Upper lobe of right lung (tissue), 1 donor: ENCODE measurements around the gene MAML2. TPM values are rescaled to one million over a fixed set of nuclear protein-coding genes. Genes with fewer than 3 reads are reported as not detected.

Experiments
- ATAC-seq: fragments of 200-7000 bp; cut with Tn5 transposase; one replicate; pipeline ENCODE4 v1.9.1; 2020; ENCODE audit warnings: mild to moderate bottlenecking, moderate library complexity
- DNase-seq: peaks from one replicate; pipeline ENCODE4 v3.0.0-alpha.2; 2020
- H3K27ac ChIP-seq: fragments of 200-600 bp; one replicate; pipeline ENCODE4 v1.8.0; 2022
- H3K27me3 ChIP-seq: fragments of 200-600 bp; one replicate; pipeline ENCODE4 v1.8.0; 2022; ENCODE audit warnings: mild to moderate bottlenecking
- H3K36me3 ChIP-seq: fragments of 200-600 bp; one replicate; pipeline ENCODE4 v1.8.0; 2022
- H3K4me1 ChIP-seq: fragments of 200-600 bp; one replicate; pipeline ENCODE4 v1.8.0; 2022
- H3K4me3 ChIP-seq: fragments of 200-600 bp; one replicate; pipeline ENCODE4 v1.8.0; 2022; ENCODE audit warnings: mild to moderate bottlenecking
- H3K9me3 ChIP-seq: fragments of 200-600 bp; one replicate; pipeline ENCODE4 v1.8.0; 2022
- intact Hi-C: fragments of 100-400 bp; cut with DNase I; formaldehyde crosslinking; loops from one replicate; pipeline ENCODE4 v1.11.0; 2022
- total RNA-seq: library from RNA; stranded (reverse); fragmentation: NEBNext Ultra II Directional; extraction: Animal tissue kit (Norgen Biotek cat#: 25700); gene quantifications from one replicate; pipeline ENCODE4 v1.2.1, GENCODE V29; 2021
- TF ChIP-seq, protein P1 (sequence below): fragments of 200-600 bp; IDR thresholded peaks from one replicate; pipeline ENCODE4 v1.8.0; 2022; ENCODE audit warnings: antibody characterized with exemption
- donor health status: DM: no; HTN: yes; CAD: no; lungs with severe emphysema.

Gene MAML2
- total RNA-seq, 1 donor from 2014 or later = 27.5 TPM

DNA sequence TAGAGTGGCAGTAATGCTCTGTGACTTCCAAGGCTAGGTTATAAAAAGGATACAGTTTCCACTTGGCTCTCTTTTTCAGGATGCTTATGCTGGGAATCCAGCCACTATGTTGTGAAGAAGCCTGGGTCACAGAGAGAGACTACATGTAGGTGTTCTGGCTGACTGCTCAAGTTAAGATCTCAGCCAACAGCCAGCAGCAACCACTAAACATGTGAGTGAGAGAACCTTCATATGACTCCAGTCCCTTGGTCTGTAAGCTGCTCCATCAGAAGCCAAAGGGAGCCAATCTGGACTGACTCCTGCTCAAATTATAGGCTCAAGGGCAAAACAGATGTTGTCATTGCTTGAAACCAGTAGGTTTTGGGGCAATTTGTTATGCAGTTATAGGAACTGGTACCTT, 162.7 kb downstream of the MAML2 start:
- H3K4me3 ChIP-seq = no peak overlapping the region
- intact Hi-C loops = no loop called here
- no peaks in the 10 kb centered on the region for H3K27me3 ChIP-seq
- H3K4me1 ChIP-seq = no peaks in the 10 kb centered on the region
- no peak overlapping the region for H3K27ac ChIP-seq
- no peaks in the 10 kb centered on the region for H3K9me3 ChIP-seq
- ATAC-seq = no peak
- TF ChIP-seq, protein P1, sequence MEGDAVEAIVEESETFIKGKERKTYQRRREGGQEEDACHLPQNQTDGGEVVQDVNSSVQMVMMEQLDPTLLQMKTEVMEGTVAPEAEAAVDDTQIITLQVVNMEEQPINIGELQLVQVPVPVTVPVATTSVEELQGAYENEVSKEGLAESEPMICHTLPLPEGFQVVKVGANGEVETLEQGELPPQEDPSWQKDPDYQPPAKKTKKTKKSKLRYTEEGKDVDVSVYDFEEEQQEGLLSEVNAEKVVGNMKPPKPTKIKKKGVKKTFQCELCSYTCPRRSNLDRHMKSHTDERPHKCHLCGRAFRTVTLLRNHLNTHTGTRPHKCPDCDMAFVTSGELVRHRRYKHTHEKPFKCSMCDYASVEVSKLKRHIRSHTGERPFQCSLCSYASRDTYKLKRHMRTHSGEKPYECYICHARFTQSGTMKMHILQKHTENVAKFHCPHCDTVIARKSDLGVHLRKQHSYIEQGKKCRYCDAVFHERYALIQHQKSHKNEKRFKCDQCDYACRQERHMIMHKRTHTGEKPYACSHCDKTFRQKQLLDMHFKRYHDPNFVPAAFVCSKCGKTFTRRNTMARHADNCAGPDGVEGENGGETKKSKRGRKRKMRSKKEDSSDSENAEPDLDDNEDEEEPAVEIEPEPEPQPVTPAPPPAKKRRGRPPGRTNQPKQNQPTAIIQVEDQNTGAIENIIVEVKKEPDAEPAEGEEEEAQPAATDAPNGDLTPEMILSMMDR = no peak
- H3K36me3 ChIP-seq = no peaks in the 10 kb centered on the region
- DNase-seq = no peak

DNA sequence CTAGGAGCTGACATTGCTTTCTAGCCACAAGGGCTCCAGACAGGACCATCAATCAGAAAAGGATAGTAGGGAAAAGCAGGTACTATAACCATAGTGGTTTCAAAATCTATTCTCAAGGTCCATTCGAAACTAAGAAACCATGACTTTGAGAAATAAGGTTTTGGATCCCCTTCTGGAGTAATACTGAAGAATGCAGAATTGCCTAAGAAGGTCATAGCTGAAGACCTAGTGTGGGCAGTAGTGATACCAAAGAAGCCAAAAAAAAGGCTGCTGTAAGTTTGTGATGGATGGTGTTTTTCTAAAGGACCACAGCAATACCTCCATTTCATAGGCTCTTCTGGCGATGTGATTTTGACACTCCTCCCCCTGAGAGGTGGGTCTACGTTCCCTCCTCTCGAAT, 163.1 kb downstream of the MAML2 start:
- Histone ChIP-seq H3K27ac (no peak overlapping the region), H3K36me3 (no peaks in the 10 kb centered on the region), H3K4me1 (no peaks in the 10 kb centered on the region), H3K27me3 (no peaks in the 10 kb centered on the region), H3K4me3 (no peak overlapping the region), H3K9me3 (no peaks in the 10 kb centered on the region)
- ATAC-seq (no peak), DNase-seq (no peak)
- TF ChIP-seq, protein P1 = no peak
- intact Hi-C loops = no loop called here

DNA sequence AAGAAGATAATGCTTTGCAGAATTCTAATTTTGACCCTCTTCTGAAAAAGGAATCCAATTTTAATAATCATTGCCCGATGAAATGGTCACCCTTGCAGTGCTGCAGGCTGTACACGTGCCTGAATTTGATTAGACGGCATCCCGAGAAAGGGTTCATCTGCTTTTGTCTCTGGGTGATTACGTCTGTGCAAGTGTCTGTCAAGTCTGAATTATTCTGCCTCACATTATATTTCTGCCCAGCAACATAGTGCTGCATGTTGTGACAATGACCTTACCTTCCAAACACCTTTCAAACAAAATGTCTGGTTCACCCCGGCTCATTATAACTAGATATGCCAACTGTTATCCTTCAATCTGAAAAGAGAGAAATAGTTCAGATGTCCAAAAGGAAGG, 164.1 kb downstream of the MAML2 start:
- intact Hi-C loops = no loop called here
- TF ChIP-seq, protein P1 = no peak
- DNase-seq = no peak
- Histone ChIP-seq H3K36me3 (no peaks in the 10 kb centered on the region), H3K4me3 (no peak overlapping the region), H3K27me3 (no peaks in the 10 kb centered on the region), H3K4me1 (no peaks in the 10 kb centered on the region), H3K9me3 (no peaks in the 10 kb centered on the region), H3K27ac (no peak overlapping the region)
- no peak for ATAC-seq

DNA sequence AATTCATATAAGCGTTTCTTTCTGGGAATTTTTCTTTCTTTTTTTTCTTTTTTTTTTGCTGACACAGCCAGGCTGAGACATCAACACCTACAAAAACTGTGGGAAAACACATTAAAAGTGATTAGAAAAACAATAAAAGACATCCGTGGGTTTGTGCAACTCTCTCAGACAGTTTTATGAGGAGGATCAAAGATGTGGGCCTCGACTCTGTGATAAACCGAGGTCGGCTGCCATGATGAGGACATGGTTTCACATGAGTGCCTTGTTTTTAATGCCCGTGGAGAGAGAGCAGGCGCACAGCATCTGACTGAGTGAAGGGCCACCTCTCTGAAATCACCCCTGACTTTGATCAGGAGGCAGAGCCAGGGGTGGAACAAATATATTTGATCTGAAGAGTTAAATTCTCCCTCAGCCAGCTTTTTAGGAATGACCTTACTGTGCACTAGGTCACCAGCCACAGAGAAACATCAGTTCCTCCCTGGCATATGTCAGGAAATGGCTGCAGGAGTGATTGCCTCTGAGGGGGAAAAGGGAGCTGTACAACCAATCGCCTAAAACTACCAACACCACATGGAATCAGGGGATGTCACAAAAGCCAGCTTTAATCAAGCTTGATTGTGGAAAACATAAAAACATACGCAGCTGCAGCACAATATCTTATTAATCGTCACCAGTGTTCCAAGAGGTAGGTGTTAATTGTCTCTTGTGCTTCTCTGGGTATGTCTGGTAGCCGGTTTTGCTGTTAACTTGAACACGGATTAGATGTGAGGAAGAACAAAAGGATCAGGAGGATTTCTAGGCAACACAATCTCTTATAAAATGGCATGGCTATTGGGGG, 164.7 kb downstream of the MAML2 start:
- no peaks in the 10 kb centered on the region for H3K9me3 ChIP-seq
- no peak overlapping the region for H3K4me3 ChIP-seq
- H3K27ac ChIP-seq = no peak overlapping the region
- no peak for ATAC-seq
- TF ChIP-seq, protein P1 = no peak
- H3K36me3 ChIP-seq = no peaks in the 10 kb centered on the region
- DNase-seq = no peak
- intact Hi-C loops = no loop called here
- H3K27me3 ChIP-seq = no peaks in the 10 kb centered on the region
- no peaks in the 10 kb centered on the region for H3K4me1 ChIP-seq

DNA sequence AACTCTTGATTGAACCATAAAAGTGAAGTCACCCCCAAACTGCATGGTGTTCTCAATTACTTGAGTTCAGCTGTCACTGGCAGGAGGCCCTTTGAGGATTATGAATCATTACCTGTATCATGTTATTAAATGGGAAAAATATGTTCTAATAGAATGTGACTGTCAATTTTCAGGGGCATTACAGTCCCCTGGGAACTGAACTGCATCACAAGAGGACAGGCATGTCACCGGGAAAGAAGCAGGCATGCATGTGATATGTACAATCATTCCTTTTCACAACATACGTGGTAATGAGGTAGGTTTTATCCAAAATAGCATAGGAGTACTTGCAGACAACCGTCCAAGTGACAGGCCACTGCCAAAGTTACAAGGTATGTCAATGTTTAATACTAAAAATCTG, 165.8 kb downstream of the MAML2 start:
- Histone ChIP-seq H3K36me3 (no peaks in the 10 kb centered on the region), H3K27me3 (no peaks in the 10 kb centered on the region), H3K9me3 (no peaks in the 10 kb centered on the region), H3K4me3 (no peak overlapping the region), H3K27ac (no peak overlapping the region), H3K4me1 (no peaks in the 10 kb centered on the region)
- ATAC-seq (no peak), DNase-seq (no peak)
- TF ChIP-seq, protein P1 = no peak
- intact Hi-C loops = no loop called here

DNA sequence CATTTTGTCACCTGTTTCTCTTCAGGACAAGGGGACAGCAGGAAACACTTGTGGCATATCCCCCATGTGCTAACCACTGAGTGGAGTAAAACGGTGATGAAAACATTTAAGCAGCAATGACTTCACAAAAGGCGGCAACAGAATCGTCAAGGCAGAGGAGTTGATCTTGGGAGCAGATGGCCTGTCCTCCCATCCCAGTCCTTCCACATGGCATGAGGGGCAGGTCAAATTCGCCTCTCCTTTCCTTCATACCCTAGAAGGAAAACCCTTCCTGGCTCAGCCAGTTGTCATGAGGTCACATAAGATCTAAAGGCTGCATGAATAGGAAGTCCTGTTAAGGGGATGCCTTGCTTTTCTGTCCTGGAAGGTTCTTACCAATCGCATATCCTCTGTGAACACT, 169.1 kb downstream of the MAML2 start:
- no peaks in the 10 kb centered on the region for H3K9me3 ChIP-seq
- H3K27me3 ChIP-seq = no peaks in the 10 kb centered on the region
- ATAC-seq (no peak), DNase-seq (no peak)
- no peak overlapping the region for H3K27ac ChIP-seq
- peaks cover 8% of the 10 kb centered on the region for H3K4me1 ChIP-seq
- H3K36me3 ChIP-seq = no peaks in the 10 kb centered on the region
- TF ChIP-seq, protein P1 = no peak
- H3K4me3 ChIP-seq = no peak overlapping the region
- intact Hi-C loops = no loop called here
